H9 (cell line): Measurements from ENCODE around the gene LRP3. TPM values are rescaled to one million over a fixed set of nuclear protein-coding genes. Genes with fewer than 3 reads are reported as not detected.
"Not testable (repeated sequence)": the region's sequence is repeated elsewhere in the genome, so short reads cannot be mapped to it uniquely, and the experiment has no call there.

Experiments used
- DNase-seq: peaks from one replicate; pipeline ENCODE4 v3.0.0-alpha.2; 2017
- H2AFZ ChIP-seq: one replicate; pipeline ENCODE4 v1.6.1; 2013; ENCODE audit warnings: mild to moderate bottlenecking, low read length, control low read depth, moderate library complexity
- H2AK5ac ChIP-seq: 2 replicates; pipeline ENCODE4 v1.6.1; 2013; ENCODE audit warnings: low read length, control low read depth, mixed read lengths; ENCODE audit not compliant: insufficient read length
- H2BK120ac ChIP-seq: one replicate; pipeline ENCODE4 v1.6.1; 2013; ENCODE audit warnings: low read depth, mild to moderate bottlenecking, low read length, control low read depth, inconsistent platforms; ENCODE audit not compliant: poor library complexity, severe bottlenecking
- H2BK12ac ChIP-seq: 2 replicates; pipeline ENCODE4 v1.6.1; 2013; ENCODE audit warnings: low read length, control low read depth, mixed read lengths, low read depth; ENCODE audit not compliant: insufficient read length
- H2BK15ac ChIP-seq: 2 replicates; pipeline ENCODE4 v1.6.1; 2013; ENCODE audit warnings: low read depth, low read length, control low read depth
- H2BK20ac ChIP-seq: one replicate; pipeline ENCODE4 v1.6.1; 2013; ENCODE audit warnings: low read depth, mild to moderate bottlenecking, low read length, control low read depth, inconsistent platforms; ENCODE audit not compliant: poor library complexity, severe bottlenecking
- H2BK5ac ChIP-seq: 2 replicates; pipeline ENCODE4 v1.6.1; 2013; ENCODE audit warnings: low read length, control low read depth, mixed read lengths; ENCODE audit not compliant: insufficient read length
- H3K14ac ChIP-seq: 2 replicates; pipeline ENCODE4 v1.6.1; 2013; ENCODE audit warnings: low read length, control low read depth; ENCODE audit not compliant: insufficient read depth
- H3K18ac ChIP-seq: 2 replicates; pipeline ENCODE4 v1.6.1; 2013; ENCODE audit warnings: low read depth, mild to moderate bottlenecking, mixed read lengths, low read length, control low read depth; ENCODE audit not compliant: insufficient read length
- H3K23ac ChIP-seq: 2 replicates; pipeline ENCODE4 v1.6.1; 2013; ENCODE audit warnings: low read length, control low read depth, mixed read lengths, low read depth; ENCODE audit not compliant: insufficient read length
- H3K23me2 ChIP-seq: 2 replicates; pipeline ENCODE4 v1.6.1; 2013; ENCODE audit warnings: low read depth, mild to moderate bottlenecking, mixed read lengths, low read length, control low read depth; ENCODE audit not compliant: insufficient read length, poor library complexity, severe bottlenecking
- H3K27ac ChIP-seq: 2 replicates; pipeline ENCODE4 v1.5.1; 2013; ENCODE audit warnings: low read length, control low read depth, mixed read lengths, low read depth; ENCODE audit not compliant: insufficient read length
- H3K27me3 ChIP-seq: 2 replicates; pipeline ENCODE4 v1.6.1; 2013; ENCODE audit warnings: low read length, control low read depth, inconsistent platforms; ENCODE audit not compliant: insufficient read depth
- H3K4ac ChIP-seq: 2 replicates; pipeline ENCODE4 v1.6.1; 2013; ENCODE audit warnings: low read depth, mild to moderate bottlenecking, control low read depth, inconsistent platforms, low read length, moderate library complexity
- H3K4me1 ChIP-seq: 2 replicates; pipeline ENCODE4 v1.6.1; 2013; ENCODE audit warnings: low read length, control low read depth, inconsistent platforms; ENCODE audit not compliant: insufficient read depth
- H3K4me2 ChIP-seq: 2 replicates; pipeline ENCODE4 v1.6.1; 2013; ENCODE audit warnings: low read length, control low read depth, mixed read lengths; ENCODE audit not compliant: insufficient read length, insufficient read depth
- H3K56ac ChIP-seq: 2 replicates; pipeline ENCODE4 v1.6.1; 2013; ENCODE audit warnings: low read depth, mild to moderate bottlenecking, mixed read lengths, low read length, control low read depth; ENCODE audit not compliant: insufficient read length
- H3K79me1 ChIP-seq: 2 replicates; pipeline ENCODE4 v1.6.1; 2013; ENCODE audit warnings: low read depth, mild to moderate bottlenecking, moderate library complexity, low read length, control low read depth, inconsistent platforms; ENCODE audit not compliant: insufficient read depth, poor library complexity, severe bottlenecking
- H3K79me2 ChIP-seq: 2 replicates; pipeline ENCODE4 v1.6.1; 2013; ENCODE audit warnings: low read length, control low read depth, inconsistent platforms; ENCODE audit not compliant: insufficient read depth
- H3K9ac ChIP-seq: 2 replicates; pipeline ENCODE4 v1.6.1; 2013; ENCODE audit warnings: low read length, control low read depth, mixed read lengths; ENCODE audit not compliant: insufficient read length; ENCODE audit errors: extremely low read depth
- H3K9me3 ChIP-seq: one replicate; pipeline ENCODE4 v1.6.1; 2013; ENCODE audit warnings: low read depth, low read length, inconsistent platforms; ENCODE audit not compliant: control insufficient read depth
- H3T11ph ChIP-seq: one replicate; pipeline ENCODE4 v1.6.1; 2013; ENCODE audit warnings: mild to moderate bottlenecking, low read length, control low read depth, inconsistent platforms
- H4K20me1 ChIP-seq: one replicate; pipeline ENCODE4 v1.6.1; 2013; ENCODE audit not compliant: control insufficient read depth, insufficient read length, insufficient read depth
- H4K5ac ChIP-seq: 2 replicates; pipeline ENCODE4 v1.6.1; 2013; ENCODE audit warnings: low read depth, mild to moderate bottlenecking, mixed read lengths, low read length, control low read depth; ENCODE audit not compliant: insufficient read length
- H4K8ac ChIP-seq: replicated peaks from 2 replicates; pipeline ENCODE4 v1.6.1; 2013; ENCODE audit warnings: low read length, control low read depth, mixed read lengths, low read depth; ENCODE audit not compliant: insufficient read length
- H4K91ac ChIP-seq: 2 replicates; pipeline ENCODE4 v1.6.1; 2013; ENCODE audit warnings: low read depth, mild to moderate bottlenecking, moderate library complexity, mixed read lengths, low read length, control low read depth; ENCODE audit not compliant: insufficient read length
- H3K27ac Mint-ChIP-seq, 3 experiments: 2 replicates in 2 of 3; 3 replicates in 1 of 3; pipeline ENCODE4 v1.8.0; 2020 to 2021; ENCODE audit warnings: mixed read lengths in 3 of 3, mild to moderate bottlenecking in 1 of 3, moderate library complexity in 1 of 3
- H3K27me3 Mint-ChIP-seq: 2 replicates; pipeline ENCODE4 v1.8.0; 2021; ENCODE audit warnings: low read depth, mild to moderate bottlenecking, moderate library complexity, mixed read lengths
- H3K36me3 Mint-ChIP-seq, 3 experiments: 2 replicates in 2 of 3; 3 replicates in 1 of 3; pipeline ENCODE4 v1.8.0; 2020 to 2021; ENCODE audit warnings: low read depth in 3 of 3, mixed read lengths in 3 of 3; ENCODE audit not compliant: insufficient read depth in 1 of 3
- H3K4me1 Mint-ChIP-seq, 2 experiments: 2 replicates each; pipeline ENCODE4 v1.8.0; 2020; ENCODE audit warnings: mixed read lengths in 2 of 2
- H3K4me3 Mint-ChIP-seq, 2 experiments: 2 replicates in 1 of 2; 3 replicates in 1 of 2; pipeline ENCODE4 v1.8.0; 2020 to 2021; ENCODE audit warnings: mild to moderate bottlenecking in 2 of 2, mixed read lengths in 2 of 2, moderate library complexity in 1 of 2
- H3K9me3 Mint-ChIP-seq, 2 experiments: 2 replicates in 1 of 2; 3 replicates in 1 of 2; pipeline ENCODE4 v1.8.0; 2020; ENCODE audit warnings: mild to moderate bottlenecking in 2 of 2, mixed read lengths in 2 of 2, moderate library complexity in 1 of 2
- CTCF ChIP-seq: fragments of 200-600 bp; sonication (generic); conservative IDR thresholded peaks from 3 replicates; pipeline ENCODE4 v1.8.0; 2021; ENCODE audit warnings: antibody characterized with exemption, mild to moderate bottlenecking
- WGBS: extraction: QIAGEN DNeasy Blood & Tissue Kit; methylation state at CpG from one replicate; pipeline ENCODE4 v1.1.7; 2013; ENCODE audit warnings: missing lambda C conversion rate, low lambda C conversion rate, mixed read lengths; ENCODE audit not compliant: insufficient read length; ENCODE audit errors: extremely low coverage; 5-methylcytosine and 5-hydroxymethylcytosine counted together
- total RNA-seq: library from RNA; stranded (reverse); gene quantifications from 2 replicates; pipeline ENCODE4 v1.2.1, GENCODE V29; 2021

The LRP3 gene
- total RNA-seq, 1 experiment from 2014 or later: 29.2 TPM

DNA sequence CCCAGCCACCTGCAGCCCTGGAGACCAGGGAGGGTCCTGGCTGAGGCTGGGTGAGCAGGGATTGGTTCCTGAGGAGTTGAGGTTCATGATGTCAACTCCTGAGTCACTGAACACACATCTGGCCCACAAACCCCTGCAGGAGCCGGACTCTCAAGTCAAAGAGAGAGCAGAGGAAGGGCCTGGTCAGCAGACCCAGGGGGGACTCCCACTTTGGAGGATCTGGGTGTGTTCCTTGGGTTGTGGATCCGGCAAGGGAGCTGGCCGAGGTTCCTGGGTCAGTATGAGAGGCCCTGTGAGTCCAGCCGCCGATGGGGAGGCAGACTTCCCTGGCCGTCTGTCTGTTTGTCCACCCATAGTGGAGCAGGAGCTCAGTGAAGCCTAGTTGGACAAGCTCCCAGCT lies 27.5 kb downstream of the LRP3 start:
- Histone ChIP-seq H3K56ac (no peak overlapping the region), H2BK120ac (no peak overlapping the region), H3K27ac (no peak overlapping the region), H2BK20ac (no peak overlapping the region), H3K79me1 (no peaks in the 10 kb centered on the region), H4K20me1 (no peaks in the 10 kb centered on the region), H2AK5ac (no peak overlapping the region), H3K27me3 (peaks cover 17% of the 10 kb centered on the region; the same call in 1 of the 2 replicates), H3K4me1 (no peaks in the 10 kb centered on the region), H4K5ac (no peak overlapping the region), H3K14ac (no peak overlapping the region), H4K91ac (no peak overlapping the region), H3K23me2 (peaks cover 7% of the 10 kb centered on the region), H3K4ac (no peak overlapping the region), H2AFZ (no peak overlapping the region), H4K8ac (no peak overlapping the region), H3K79me2 (no peaks in the 10 kb centered on the region), H2BK5ac (no peak overlapping the region), H3K4me2 (no peak overlapping the region), H3T11ph (no peak overlapping the region), H2BK12ac (no peak overlapping the region), H3K9me3 (no peaks in the 10 kb centered on the region), H3K9ac (no peak overlapping the region), H3K23ac (no peak overlapping the region), H2BK15ac (no peak overlapping the region), H3K18ac (no peak overlapping the region)
- TF ChIP-seq CTCF: no peak
- peaks cover 41% of the 10 kb centered on the region for H3K27me3 Mint-ChIP-seq
- no peak overlapping the region for H3K4me3 Mint-ChIP-seq
- no peak overlapping the region for H3K27ac Mint-ChIP-seq
- H3K4me1 Mint-ChIP-seq: peaks cover 5 to 13% of the 10 kb centered on the region in 2 experiments; a peak in 3 of 4 replicates
- H3K36me3 Mint-ChIP-seq: no peaks in the 10 kb centered on the region
- H3K9me3 Mint-ChIP-seq: peaks cover 2 to 3% of the 10 kb centered on the region in 2 experiments; a peak in 3 of 5 replicates
- DNase-seq: no peak
- WGBS: no CpG with 5 or more reads among the region's 6 CpGs

DNA sequence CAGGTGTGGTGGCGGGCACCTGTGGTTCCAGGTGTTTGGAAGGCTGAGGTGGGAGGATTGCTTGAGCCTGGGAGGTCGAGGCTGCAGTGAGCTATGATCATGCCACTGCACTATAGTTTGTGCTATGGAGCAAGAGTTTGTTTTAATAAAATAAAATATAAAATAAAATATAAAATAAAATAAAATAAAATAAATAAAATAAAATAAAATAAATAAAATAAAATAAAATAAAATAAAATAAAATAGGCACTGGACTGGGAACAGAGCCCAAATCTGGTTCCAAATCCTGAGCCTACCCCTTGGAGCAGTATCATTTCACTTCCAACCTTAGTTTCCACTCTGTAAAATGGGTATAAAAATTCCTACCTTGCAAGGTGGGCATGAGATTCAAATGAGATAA lies 28.1 kb downstream of the LRP3 start:
- not testable (repeated sequence) for H4K5ac ChIP-seq, H3K9me3 Mint-ChIP-seq, H3K4me3 Mint-ChIP-seq, H3K79me2 ChIP-seq, H2BK5ac ChIP-seq, H2BK120ac ChIP-seq, H3K4me1 ChIP-seq, H3K36me3 Mint-ChIP-seq, DNase-seq, H3K27ac ChIP-seq, H2AK5ac ChIP-seq, H3K18ac ChIP-seq, H3K79me1 ChIP-seq, H3K27ac Mint-ChIP-seq, H3K9me3 ChIP-seq, H3K56ac ChIP-seq, H3K9ac ChIP-seq, H4K91ac ChIP-seq, H3K14ac ChIP-seq, H3K4ac ChIP-seq, H3T11ph ChIP-seq, H4K20me1 ChIP-seq, H2BK20ac ChIP-seq, H2BK12ac ChIP-seq, H2BK15ac ChIP-seq, H3K23ac ChIP-seq, H3K23me2 ChIP-seq, H3K4me2 ChIP-seq, H4K8ac ChIP-seq, H2AFZ ChIP-seq
- Mint-ChIP-seq H3K27me3 (peaks cover 45% of the 10 kb centered on the region), H3K4me1 (peaks cover 5 to 13% of the 10 kb centered on the region in 2 experiments; a peak in 3 of 4 replicates)
- peaks cover 17% of the 10 kb centered on the region; the same call in 1 of the 2 replicates for H3K27me3 ChIP-seq
- WGBS: no CpG with 5 or more reads among the region's 2 CpGs
